GM19043 (cell line): ENCODE results near the gene SCD5.
"Not testable (repeated sequence)": the region's sequence is repeated elsewhere in the genome, so short reads cannot be mapped to it uniquely, and the experiment has no call there.

Experiments used
- ATAC-seq: cut with Tn5 transposase; IDR thresholded peaks from one replicate; pipeline ENCODE4 v1.9.1; 2021; ENCODE audit warnings: low read depth; ENCODE audit not compliant: unreplicated experiment

The SCD5 gene

DNA sequence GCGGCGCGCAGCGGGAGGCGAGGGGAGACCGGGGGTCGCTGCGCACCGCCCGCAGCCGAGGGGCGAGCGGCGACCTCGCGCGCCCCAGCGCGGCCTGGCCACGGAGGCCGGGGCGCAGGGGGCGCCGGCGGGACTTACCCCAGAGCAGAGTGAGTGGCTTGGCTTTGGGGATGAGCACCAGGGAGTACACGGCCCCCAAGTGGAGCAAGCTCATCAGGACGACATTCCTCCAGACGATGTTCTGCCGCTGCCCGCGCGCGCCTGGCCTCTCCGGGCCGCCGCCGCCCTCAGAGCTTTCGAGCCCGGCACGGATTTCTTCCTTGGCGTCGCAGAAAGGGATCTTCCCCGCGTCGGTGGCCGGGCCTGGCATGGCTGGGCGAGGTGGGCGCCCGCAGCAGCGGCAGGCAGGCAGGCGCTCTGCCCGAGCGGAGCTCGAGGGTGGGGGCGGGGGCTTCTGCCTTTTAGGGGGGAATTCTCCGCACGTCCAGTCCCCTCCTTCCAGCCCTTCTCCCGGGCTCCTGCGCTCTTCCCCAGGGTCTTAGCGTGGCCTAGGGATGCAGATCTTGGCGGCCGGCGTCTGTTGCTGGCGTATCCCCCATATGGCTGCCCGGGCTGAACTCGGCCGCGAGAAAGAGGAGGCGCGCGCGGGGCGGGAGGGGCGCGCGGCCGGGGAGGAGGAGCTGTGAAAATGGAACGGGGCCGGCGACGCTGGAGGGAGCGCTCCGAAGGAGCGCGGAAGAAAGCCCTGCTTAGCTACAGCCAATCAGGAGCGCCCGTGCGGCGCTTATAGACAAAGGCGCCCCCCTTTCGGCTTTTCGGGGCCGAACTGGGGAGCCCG lies at the start of gene SCD5:
Gene SCD5, minus strand, starts transcription at position 629 of the 838 bp plus-strand sequence. Its CDS starts 259 bp downstream, at position 370.
- ATAC-seq = peak; percentile 87

DNA sequence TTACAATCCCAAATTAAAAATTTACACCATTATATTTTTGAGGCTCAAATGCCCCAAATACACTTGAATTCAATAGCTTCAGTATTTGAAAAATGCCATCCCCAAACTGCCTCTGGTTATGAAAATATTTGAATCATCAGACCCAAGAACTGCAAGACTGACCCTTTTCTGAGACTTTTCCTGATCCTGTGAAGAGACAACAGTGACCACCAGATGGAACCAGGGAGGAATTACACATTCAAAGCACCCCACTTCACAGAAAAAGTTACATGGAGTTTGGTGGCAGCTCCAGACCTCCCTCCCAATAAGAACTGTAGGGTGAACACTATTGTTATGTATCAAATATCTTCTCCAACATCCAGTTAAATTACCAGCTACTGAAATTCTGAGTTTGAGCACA lies 44.0 kb upstream of the SCD5 start:
- ATAC-seq = no peak

DNA sequence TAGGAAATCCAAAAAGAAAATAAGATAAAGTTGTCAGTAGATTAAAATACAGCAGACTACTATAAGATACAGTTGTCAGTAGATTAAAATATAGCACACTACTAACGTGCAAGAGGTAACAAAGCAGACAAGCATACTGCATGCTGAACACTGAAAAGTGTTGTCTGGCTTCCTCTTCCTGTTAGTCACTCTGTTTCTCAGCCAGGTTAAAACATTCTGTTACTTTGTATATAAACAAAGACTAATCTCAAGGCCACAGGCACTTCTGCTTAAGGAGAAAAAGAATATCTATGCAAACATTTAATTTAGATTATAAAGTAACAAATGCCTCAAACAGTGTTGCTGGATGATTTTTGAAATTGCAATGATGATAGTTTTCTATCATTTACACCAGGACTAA lies 41.0 kb upstream of the SCD5 start:
- no peak for ATAC-seq

DNA sequence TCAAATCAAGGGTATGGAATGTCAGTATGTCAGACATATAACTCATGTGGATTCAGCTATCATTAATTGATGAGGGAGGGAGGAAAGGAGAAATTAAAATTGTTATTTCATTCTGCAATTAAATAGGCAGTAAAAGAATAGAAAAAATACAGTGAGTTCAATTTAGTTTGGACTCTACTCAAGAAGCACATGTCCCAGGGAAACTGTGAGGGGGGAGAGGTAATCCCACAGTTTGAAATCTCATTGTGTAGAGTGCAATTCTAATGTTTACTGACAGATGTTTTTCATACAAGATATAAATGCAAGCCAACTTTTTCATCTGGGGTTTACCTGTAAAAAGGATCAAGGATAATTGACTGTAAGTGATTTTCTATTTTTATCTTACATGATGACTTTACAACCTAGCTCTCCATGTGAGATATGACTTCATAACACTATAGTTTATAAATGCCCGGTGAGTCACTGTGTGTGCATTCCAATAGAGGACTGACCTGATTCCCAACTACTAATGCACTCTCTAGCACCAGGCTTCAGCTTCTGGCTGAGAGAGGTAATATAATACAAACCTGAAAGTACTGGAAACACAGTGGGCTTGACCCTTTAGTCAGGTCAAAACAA lies 35.2 kb upstream of the SCD5 start:
- no peak for ATAC-seq

DNA sequence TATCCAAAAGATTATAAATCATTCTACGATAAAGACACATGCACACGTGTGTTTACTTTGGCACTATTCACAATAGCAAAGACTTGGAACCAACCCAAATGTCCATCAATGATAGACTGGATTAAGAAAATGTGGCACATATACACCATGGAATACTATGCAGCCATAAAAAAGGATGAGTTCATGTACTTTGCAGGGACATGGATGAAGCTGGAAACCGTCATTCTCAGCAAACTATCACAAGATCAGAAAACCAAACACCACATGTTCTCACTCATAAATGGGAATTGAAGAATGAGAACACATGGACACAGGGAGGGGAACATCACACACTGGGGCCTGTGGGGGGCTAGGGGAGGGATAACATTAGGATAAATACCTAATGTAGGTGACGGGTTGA lies 34.5 kb upstream of the SCD5 start:
- ATAC-seq = not testable (repeated sequence)

DNA sequence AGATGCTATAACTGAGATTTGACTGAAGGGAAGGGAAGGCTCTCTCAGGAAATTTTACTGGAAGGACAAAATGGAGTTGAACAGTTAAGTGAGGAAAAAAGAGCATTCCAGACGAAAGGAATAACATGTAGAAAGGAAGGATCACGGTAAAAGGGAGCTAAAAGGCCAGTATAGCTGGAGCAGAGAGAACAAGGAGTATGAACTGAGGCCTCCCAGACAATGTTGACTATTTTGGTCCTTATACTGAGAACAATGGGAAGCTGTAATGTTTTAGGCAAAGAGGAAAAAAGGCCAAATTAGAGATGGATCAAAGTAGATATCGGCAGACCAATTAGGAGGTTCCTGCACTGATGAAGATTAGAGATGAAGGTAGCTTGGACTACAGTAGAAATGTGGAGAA lies 26.8 kb upstream of the SCD5 start:
- no peak for ATAC-seq

DNA sequence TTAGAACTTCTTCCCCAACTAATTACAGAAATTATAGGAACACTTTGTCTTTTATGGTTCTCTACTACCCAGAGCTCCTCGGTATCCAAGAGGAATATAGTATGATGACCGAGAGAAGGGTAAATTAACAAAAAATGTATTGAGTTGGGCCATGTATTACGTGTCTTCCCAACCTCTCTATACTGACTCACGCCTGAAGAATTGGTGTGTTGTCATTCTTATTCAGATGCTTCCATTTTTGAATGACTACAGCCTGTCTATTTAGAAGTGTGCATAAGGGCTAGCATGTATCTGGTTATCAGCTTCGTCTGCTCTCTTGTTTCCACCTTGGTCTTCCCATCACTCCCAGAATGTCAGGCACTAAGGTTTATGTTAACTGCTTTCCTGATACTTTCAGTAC lies 24.5 kb upstream of the SCD5 start:
- no peak for ATAC-seq

DNA sequence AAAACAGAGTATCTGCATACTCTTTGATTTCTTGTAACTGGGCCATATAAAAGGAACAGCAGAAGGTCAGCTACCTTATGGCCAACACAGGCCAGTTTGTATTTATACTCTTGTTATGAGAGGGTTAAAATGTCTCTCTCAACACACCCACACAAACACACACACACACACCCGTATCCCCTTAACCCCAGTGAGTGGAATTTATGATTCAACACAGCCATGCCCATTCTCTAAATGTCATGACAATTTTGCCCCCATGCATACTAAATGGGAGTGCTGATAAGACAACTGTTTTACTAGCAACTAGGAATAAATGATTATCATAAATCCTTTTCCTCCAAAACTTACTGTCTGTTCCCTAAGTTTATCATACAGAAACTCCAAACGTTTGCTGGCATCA lies 22.1 kb upstream of the SCD5 start:
- ATAC-seq = no peak

DNA sequence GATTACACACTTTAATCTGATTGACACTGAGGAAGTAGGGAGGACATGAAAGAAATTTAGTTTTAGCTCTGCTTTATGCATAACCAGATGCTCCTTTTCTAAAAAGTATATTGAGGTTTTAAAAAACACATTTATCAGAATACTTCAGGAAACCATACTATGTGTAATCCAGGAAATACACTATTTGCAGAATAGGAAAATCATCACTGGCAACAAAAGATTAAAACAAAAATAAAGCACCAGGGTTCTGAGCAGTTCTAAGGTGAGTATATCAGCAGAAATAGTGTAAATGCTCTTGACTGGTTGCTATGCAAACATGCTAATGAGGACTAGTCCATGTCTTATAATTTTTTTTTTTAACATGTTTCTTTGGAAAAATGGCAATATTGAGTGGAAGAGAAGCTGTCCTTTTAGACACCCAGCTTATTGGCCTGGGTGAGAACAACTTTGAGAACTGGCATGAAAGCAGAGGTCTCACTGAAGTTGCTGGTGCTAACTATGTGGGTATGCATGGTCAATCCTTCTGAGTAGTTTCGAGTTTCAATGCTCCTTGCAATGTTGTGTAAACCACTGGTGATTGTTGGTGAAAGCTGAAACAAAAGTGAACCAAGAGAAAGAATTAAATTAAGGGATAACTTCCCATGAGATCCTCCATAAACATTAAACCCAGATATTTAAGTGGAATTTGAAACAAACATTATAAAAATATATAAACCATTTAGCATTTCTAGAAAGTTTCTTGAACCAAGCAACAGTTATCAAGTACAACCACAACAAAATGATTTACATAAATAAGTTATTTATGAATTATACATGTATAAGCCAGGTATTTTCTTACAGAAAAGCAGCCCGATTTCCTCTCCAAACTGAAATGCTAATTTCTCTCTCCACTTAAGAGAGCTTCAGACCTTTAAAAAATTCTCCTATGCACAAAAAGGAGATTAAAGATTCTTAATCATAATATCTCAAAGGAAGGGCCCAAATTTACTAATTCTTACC lies 20.4 kb upstream of the SCD5 start:
- peak; percentile 76 for ATAC-seq

DNA sequence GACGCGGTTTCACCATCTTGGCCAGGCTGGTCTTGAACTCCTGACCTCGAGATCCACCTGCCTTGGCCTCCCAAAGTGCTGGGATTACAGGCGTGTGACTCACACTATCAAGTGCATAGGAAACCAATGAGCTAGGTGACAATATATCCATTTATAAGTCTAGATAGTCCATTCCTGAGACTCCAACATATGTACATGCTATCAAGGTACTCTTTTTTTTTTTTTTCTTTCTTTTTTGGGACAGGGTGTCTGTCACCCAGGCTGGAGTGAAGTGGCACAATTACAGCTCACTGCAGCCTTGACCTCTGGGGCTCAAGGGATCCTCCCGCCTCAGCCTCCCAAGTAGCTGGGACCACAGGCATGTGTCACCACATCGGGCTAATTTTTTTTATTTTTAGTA lies 18.3 kb upstream of the SCD5 start:
- ATAC-seq = not testable (repeated sequence)

DNA sequence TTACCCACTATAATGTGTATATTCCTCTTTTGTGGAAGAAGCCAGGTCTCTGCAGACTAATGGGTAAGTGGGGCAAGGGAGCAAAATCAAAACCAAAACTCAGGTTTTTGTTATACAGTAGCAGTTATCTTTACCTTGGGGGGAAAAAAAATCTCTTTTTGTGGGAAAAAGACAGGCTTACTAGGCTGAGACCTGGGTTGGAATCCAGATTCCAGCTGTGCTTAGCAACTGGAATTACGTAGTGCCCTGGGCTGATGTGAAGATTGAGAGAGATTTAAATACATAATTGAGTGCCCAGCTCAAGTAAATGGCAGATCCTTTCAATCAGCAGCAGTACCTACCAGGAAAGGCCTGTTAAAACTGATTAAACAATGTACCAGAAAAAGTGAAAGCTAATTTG lies 15.4 kb upstream of the SCD5 start:
- ATAC-seq = no peak

DNA sequence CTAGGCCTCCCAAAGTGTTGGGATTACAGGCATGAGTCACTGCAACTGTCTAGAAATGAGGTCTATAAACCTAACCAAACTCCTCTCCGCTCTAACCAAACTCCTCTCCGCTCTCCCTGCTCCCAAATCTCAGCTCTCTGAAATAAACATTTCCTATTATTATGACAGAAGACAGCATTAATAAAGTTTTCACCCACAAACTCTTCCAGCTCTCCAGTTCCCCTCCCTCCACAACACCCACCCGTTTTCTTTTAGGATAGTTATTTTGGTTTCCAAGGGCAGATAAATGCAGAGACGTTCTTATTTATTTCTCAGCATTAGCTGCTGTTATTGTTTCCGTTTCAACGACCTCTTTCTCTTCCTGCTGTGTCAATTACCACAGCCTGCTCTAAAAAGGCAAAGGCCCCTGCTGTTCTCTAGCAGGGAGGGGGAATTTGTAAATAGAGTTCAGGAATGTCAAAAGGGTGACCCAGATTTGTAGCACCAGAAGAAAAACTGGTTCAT lies 13.3 kb upstream of the SCD5 start:
- no peak for ATAC-seq

DNA sequence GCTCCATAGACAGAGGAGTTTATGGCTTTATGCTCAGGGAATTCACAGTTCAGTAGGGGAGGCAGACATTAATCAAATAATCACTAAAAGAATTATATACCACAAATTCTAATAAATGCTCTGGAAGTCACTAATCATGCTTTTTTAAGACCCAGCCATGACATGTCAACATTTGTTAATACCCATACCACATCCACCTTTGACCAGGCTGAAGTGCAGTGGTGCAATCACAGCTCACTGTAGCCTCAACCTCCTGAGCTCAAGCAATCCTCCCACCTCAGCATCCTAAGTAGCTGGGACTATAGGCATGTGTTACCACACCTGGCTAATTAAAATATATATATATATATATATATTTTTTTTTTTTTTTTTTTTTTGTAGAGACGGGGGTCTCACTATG lies 12.8 kb upstream of the SCD5 start:
- no peak for ATAC-seq

DNA sequence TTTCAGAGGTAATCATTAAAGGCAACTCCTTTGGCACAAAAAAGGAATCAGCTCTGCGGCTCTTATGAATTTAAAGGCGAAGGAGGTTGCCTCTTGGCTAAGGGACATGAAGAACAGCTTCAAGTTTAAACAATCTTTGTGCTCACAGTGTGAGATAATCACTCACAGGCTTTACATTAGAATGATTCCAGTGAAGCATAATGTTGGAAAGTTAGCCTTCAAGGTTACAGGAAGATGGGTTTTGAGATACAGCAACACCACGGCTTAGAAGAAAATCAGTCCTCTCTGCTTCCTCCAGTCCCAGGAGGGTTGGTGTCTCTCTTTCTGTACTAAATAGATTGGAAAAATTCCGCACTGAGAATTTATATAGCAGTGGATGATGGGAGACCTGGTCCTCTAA lies 11.6 kb upstream of the SCD5 start:
- ATAC-seq = no peak

DNA sequence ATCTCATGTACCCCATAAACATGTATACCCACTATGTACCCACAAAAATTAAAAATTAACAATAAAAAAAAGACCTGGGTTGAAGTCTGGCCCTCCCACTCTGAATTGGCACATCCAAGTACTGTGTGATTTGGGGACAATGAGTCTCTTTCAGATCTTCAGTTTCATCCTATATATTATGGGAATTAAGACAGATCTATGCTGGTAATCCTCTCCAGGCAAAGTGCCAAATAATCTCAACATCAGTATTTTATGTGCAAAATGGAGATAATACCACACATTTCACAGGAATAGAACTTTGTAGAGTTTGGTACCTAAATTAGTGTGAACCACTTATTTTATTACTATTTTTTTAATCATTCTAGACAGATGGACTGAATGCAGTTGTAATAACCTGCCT lies 11.0 kb upstream of the SCD5 start:
- ATAC-seq = no peak

DNA sequence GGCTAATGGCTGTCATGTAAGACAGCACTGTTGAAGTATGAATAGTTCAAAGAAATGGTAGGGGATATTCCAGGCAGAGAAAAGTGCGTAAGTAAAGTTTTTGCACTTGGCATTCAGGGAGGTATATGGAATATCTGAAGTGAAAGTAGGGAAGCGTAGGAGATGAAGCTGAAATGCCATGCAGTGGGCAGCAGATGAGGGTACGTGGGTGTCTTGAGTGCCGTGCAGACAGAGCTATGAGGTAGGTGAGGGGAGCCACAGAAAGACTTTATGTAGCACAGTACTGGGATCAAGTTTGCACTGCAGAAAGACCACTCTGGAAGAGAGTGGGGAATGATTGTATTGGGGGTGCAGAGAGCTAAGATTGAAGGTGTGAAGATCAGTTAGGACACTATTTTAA lies 5.2 kb upstream of the SCD5 start:
- ATAC-seq = no peak

DNA sequence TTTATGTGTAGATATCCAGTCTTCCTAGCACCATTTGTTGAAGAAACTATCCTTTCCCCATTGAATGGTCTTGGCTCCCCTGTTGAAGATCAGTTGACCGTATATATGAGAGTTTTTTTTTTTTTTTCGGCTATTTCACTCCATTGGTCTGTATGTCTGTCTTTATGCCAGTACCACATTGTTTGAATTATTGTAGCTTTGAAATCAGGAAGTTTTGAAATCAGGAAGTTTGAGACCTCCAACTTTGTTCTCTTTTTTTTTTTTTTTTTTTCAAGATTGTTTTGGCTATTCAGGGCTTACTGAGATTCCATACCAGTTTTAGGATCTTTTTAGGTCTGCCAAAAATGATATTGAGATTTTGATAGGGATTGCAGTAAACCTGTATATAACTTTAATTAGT lies 4.3 kb upstream of the SCD5 start:
- ATAC-seq = no peak

DNA sequence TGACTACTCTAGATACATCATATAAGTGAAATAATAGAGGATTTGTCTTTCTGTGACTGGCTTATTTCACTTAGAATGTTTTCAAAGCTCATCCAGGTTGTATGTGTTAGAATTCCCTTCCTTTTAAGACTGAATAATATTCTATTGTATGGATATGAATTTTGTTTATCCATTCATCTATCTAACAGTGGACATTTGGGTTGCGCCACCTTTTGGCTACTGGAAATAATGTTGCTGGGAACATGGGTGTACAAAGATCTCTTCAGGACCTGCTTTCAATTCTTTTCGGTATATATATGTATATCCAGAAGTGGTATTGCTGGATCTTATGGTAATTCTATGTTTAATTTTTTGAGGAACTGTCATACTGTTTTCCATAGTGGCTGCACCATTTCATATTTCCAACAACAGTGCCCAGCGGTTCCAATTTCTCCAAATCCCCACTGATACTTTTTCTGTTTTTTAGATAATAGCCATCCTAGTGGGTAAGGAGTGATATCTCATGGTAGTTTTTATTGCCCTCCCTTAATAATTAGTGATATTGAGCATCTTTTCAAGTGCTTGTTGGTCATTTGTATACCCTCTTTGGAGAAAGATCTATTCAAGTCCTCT lies 3.4 kb upstream of the SCD5 start:
- no peak for ATAC-seq

DNA sequence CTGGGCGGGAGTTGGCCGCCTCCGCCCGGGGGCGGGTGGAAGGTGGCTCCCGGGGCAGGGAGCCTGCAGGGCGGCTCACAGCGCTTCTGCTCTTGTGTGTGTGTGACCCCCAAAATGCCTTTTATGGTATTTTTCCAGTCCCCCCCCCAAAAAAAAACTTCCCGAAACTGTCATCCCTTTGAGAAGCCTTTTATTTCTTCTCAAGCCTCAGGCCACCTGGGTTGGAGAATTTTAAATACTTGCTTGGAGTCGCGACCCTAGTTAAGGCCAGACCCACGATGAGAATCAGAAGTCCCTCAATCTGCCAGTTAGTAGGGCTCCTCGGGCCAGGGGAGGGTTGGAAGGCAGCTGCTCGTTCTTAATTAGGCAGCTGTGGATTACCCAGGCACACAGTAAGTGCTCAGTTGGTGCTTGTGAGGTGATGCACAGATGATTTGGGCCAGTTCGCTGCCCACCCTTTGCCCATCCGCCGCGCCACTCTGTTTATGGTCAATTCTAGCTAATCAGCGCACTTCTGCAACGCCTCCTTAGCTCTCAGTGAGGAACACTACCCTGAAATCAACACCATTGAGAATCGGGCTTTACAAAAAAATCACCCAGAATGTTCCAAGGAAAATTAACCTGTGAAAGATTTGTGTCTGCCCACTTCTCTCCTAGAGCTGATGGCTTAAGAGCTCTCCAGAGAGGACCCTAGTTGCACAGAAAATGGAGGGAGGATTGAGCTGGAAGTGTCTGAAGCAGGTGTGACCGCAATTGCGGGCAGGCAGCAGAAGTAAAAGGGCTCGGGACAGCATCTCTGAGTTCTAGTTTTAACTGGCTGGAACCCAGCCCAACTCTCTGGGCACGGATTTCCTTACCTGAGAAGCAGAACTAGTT lies 648 bp upstream of the SCD5 start:
- ATAC-seq = peak; percentile 42
